Tibial nerve (tissue), 4 donors: Measurements from ENCODE around the gene NELL1. TPM values are rescaled to one million over a fixed set of nuclear protein-coding genes. Genes with fewer than 3 reads are reported as not detected.

ENCODE experiments used
- DNase-seq, 2 donors: peaks; one replicate each; pipeline ENCODE4 v3.0.0-alpha.2; 2019; ENCODE audit warnings: low spot score in 2 of 2
- H3K27ac ChIP-seq, 4 donors: fragments of 200-600 bp; sonication (generic) in 3 of 4; one replicate each; pipeline ENCODE4 v1.5.1; 2017 to 2019; ENCODE audit warnings: mild to moderate bottlenecking in 1 of 4
- H3K27me3 ChIP-seq, 2 donors: fragments of 200-600 bp; sonication (generic) in 1 of 2; one replicate each; pipeline versions ENCODE4 v1.5.1 to v1.6.0; 2017 to 2019
- H3K36me3 ChIP-seq, 3 donors: fragments of 200-600 bp; sonication (generic); one replicate each; pipeline ENCODE4 v1.5.1; 2018 to 2019
- H3K4me1 ChIP-seq, 4 donors: fragments of 200-600 bp; sonication (generic) in 3 of 4; one replicate each; pipeline ENCODE4 v1.5.1; 2017 to 2019
- H3K4me3 ChIP-seq, 4 donors: fragments of 200-600 bp; sonication (generic) in 3 of 4; one replicate each; pipeline ENCODE4 v1.5.1; 2017 to 2019; ENCODE audit warnings: mild to moderate bottlenecking in 1 of 4, moderate library complexity in 1 of 4
- H3K9me3 ChIP-seq, 4 donors: fragments of 200-600 bp; sonication (generic) in 3 of 4; one replicate each; pipeline ENCODE4 v1.5.1; 2017 to 2019
- CTCF ChIP-seq, 5 experiments: fragments of 200-600 bp in 3 of 5; fragments of 450-650 bp in 2 of 5; sonication (generic) in 3 of 5; IDR thresholded peaks; one replicate each; pipeline ENCODE4 v1.5.1; 2016 to 2019; ENCODE audit warnings: antibody characterized with exemption in 5 of 5, mild to moderate bottlenecking in 3 of 5, moderate library complexity in 2 of 5
- EP300 ChIP-seq, 2 donors: sonication (generic); formaldehyde crosslinking; IDR thresholded peaks; one replicate each; pipeline ENCODE4 v1.6.1; 2017; ENCODE audit warnings: antibody characterized with exemption in 2 of 2, mild to moderate bottlenecking in 1 of 2
- POLR2A ChIP-seq, 2 donors: fragments of 450-650 bp; IDR thresholded peaks; one replicate each; pipeline ENCODE4 v1.6.1; 2017; ENCODE audit warnings: antibody characterized with exemption in 2 of 2, mild to moderate bottlenecking in 2 of 2, moderate library complexity in 2 of 2
- WGBS, 2 donors: methylation state at CpG; one replicate each; pipeline ENCODE4 v1.1.5; 2018; 5-methylcytosine and 5-hydroxymethylcytosine counted together
- total RNA-seq, 4 donors: library from RNA; depleted of rRNA; stranded (reverse); fragments of >200 nt; gene quantifications; one replicate each; pipeline ENCODE4 v1.1.0, GENCODE V29; 2016

The NELL1 gene
- total RNA-seq, 4 donors from 2014 or later: not detected

- Histone ChIP-seq H3K9me3 (no peaks in the 10 kb centered on the region), H3K4me3 (no peak overlapping the region), H3K4me1 (no peaks in the 10 kb centered on the region), H3K27me3 (no peaks in the 10 kb centered on the region), H3K36me3 (no peaks in the 10 kb centered on the region), H3K27ac (no peak overlapping the region)
- DNase-seq: no peak
- no peak for TF ChIP-seq POLR2A (IDR thresholded peaks at IDR 0.05)
- no peak for TF ChIP-seq EP300 (IDR thresholded peaks at IDR 0.05)
- TF ChIP-seq CTCF (IDR thresholded peaks at IDR 0.05): no peak
- 43 to 56% methylated on average over 1 of the region's 1 CpG for WGBS, 2 donors
Observed at GRCh38 chr11:20770414-20770946, 101.1 kb downstream of the NELL1 start.

GRCh38 chr11:20771026-20771425 is 101.6 kb downstream of the NELL1 start:
- DNase-seq: no peak
- Histone ChIP-seq H3K9me3 (no peaks in the 10 kb centered on the region), H3K27ac (no peak overlapping the region), H3K36me3 (no peaks in the 10 kb centered on the region), H3K4me1 (no peaks in the 10 kb centered on the region), H3K4me3 (no peak overlapping the region), H3K27me3 (no peaks in the 10 kb centered on the region)
- TF ChIP-seq EP300 (IDR thresholded peaks at IDR 0.05) (no peak), POLR2A (IDR thresholded peaks at IDR 0.05) (no peak), CTCF (IDR thresholded peaks at IDR 0.05) (no peak)

GRCh38 chr11:20771681-20772080 is 102.3 kb downstream of the NELL1 start:
- H3K4me1 ChIP-seq: no peaks in the 10 kb centered on the region
- no peaks in the 10 kb centered on the region for H3K36me3 ChIP-seq
- no peak overlapping the region for H3K27ac ChIP-seq
- H3K27me3 ChIP-seq: no peaks in the 10 kb centered on the region
- no peaks in the 10 kb centered on the region for H3K9me3 ChIP-seq
- TF ChIP-seq POLR2A (IDR thresholded peaks at IDR 0.05) (no peak), CTCF (IDR thresholded peaks at IDR 0.05) (no peak)
- WGBS, 2 donors: 76 to 85% methylated on average over 3 of the region's 3 CpGs
- no peak for DNase-seq
- H3K4me3 ChIP-seq: no peak overlapping the region

GRCh38 chr11:20775331-20775730 is 105.9 kb downstream of the NELL1 start:
- Histone ChIP-seq H3K27ac (no peak overlapping the region), H3K36me3 (no peaks in the 10 kb centered on the region), H3K4me3 (no peak overlapping the region), H3K4me1 (no peaks in the 10 kb centered on the region), H3K9me3 (no peaks in the 10 kb centered on the region), H3K27me3 (no peaks in the 10 kb centered on the region)
- TF ChIP-seq CTCF (IDR thresholded peaks at IDR 0.05) (no peak), POLR2A (IDR thresholded peaks at IDR 0.05) (no peak), EP300 (IDR thresholded peaks at IDR 0.05) (no peak)
- DNase-seq: no peak
- WGBS, 2 donors: 67 to 73% methylated on average over 2 of the region's 2 CpGs

- DNase-seq: no peak
- H3K9me3 ChIP-seq: no peaks in the 10 kb centered on the region
- no peaks in the 10 kb centered on the region for H3K4me1 ChIP-seq
- H3K27me3 ChIP-seq: no peaks in the 10 kb centered on the region
- no peak for TF ChIP-seq EP300 (IDR thresholded peaks at IDR 0.05)
- no peak for TF ChIP-seq POLR2A (IDR thresholded peaks at IDR 0.05)
- TF ChIP-seq CTCF (IDR thresholded peaks at IDR 0.05): no peak
- H3K27ac ChIP-seq: no peak overlapping the region
- H3K4me3 ChIP-seq: no peak overlapping the region
- WGBS, 2 donors: 82 to 83% methylated on average over 3 of the region's 3 CpGs
- H3K36me3 ChIP-seq: no peaks in the 10 kb centered on the region
Observed at GRCh38 chr11:20782775-20783174, 113.4 kb downstream of the NELL1 start.
